ENCODE results near the gene ERI3.
A peak's percentile ranks its signal among the peaks of the same experiment; 100 is the strongest.

Gene ERI3

GRCh38 chr1:44227211-44227610 is 127.8 kb downstream of the ERI3 start:
- Histone ChIP-seq H3K27me3 (ENCODE audit: control insufficient read depth, insufficient read depth, low read length) (no peaks in the 10 kb centered on the region), H3K9ac (ENCODE audit: low read length) (no peak overlapping the region), H3K4me1 (ENCODE audit: control insufficient read depth, insufficient read depth, low read length) (no peaks in the 10 kb centered on the region), H3K36me3 (ENCODE audit: control insufficient read depth, insufficient read depth, low read length) (no peaks in the 10 kb centered on the region), H3K4me3 (ENCODE audit: low read length) (no peak overlapping the region), H3K27ac (ENCODE audit: low read depth, low read length) (no peak overlapping the region)

- Histone ChIP-seq H3K4me1 (ENCODE audit: control insufficient read depth, insufficient read depth, low read length) (no peaks in the 10 kb centered on the region), H3K27ac (ENCODE audit: low read depth, low read length) (no peak overlapping the region), H3K4me3 (ENCODE audit: low read length) (no peak overlapping the region), H3K36me3 (ENCODE audit: control insufficient read depth, insufficient read depth, low read length) (peaks cover 3% of the 10 kb centered on the region), H3K27me3 (ENCODE audit: control insufficient read depth, insufficient read depth, low read length) (no peaks in the 10 kb centered on the region), H3K9ac (ENCODE audit: low read length) (no peak overlapping the region)
Measured at GRCh38 chr1:44225761-44226160, 129.3 kb downstream of the ERI3 start.

- no peak overlapping the region for H3K4me3 ChIP-seq (ENCODE audit: low read length)
Measured at GRCh38 chr1:44223187-44223610, 131.9 kb downstream of the ERI3 start.

GRCh38 chr1:44222397-44223186 is 132.5 kb downstream of the ERI3 start:
- Histone ChIP-seq H3K4me3 (ENCODE audit: low read length) (no peak overlapping the region), H3K27ac (ENCODE audit: low read depth, low read length) (no peak overlapping the region), H3K36me3 (ENCODE audit: control insufficient read depth, insufficient read depth, low read length) (peaks cover 30% of the 10 kb centered on the region), H3K9ac (ENCODE audit: low read length) (no peak overlapping the region), H3K27me3 (ENCODE audit: control insufficient read depth, insufficient read depth, low read length) (no peaks in the 10 kb centered on the region), H3K4me1 (ENCODE audit: control insufficient read depth, insufficient read depth, low read length) (peaks cover 3% of the 10 kb centered on the region)

More at GRCh38 chr1:44223187-44223610, 131.9 kb downstream of the ERI3 start:
- H3K36me3 ChIP-seq (ENCODE audit: control insufficient read depth, insufficient read depth, low read length) = peaks cover 27% of the 10 kb centered on the region
- no peak overlapping the region for H3K27ac ChIP-seq (ENCODE audit: low read depth, low read length)
- H3K9ac ChIP-seq (ENCODE audit: low read length) = no peak overlapping the region
- H3K4me1 ChIP-seq (ENCODE audit: control insufficient read depth, insufficient read depth, low read length) = no peaks in the 10 kb centered on the region
- H3K27me3 ChIP-seq (ENCODE audit: control insufficient read depth, insufficient read depth, low read length) = no peaks in the 10 kb centered on the region

GRCh38 chr1:44221769-44222168 is 133.3 kb downstream of the ERI3 start:
- H3K4me3 ChIP-seq (ENCODE audit: low read length) = no peak overlapping the region
- peaks cover 30% of the 10 kb centered on the region for H3K36me3 ChIP-seq (ENCODE audit: control insufficient read depth, insufficient read depth, low read length)
- H3K9ac ChIP-seq (ENCODE audit: low read length) = no peak overlapping the region
- H3K27me3 ChIP-seq (ENCODE audit: control insufficient read depth, insufficient read depth, low read length) = no peaks in the 10 kb centered on the region
- peaks cover 3% of the 10 kb centered on the region for H3K4me1 ChIP-seq (ENCODE audit: control insufficient read depth, insufficient read depth, low read length)
- no peak overlapping the region for H3K27ac ChIP-seq (ENCODE audit: low read depth, low read length)

- H3K9ac ChIP-seq (ENCODE audit: low read length) = no peak overlapping the region
- H3K4me3 ChIP-seq (ENCODE audit: low read length) = no peak overlapping the region
- peaks cover 3% of the 10 kb centered on the region for H3K4me1 ChIP-seq (ENCODE audit: control insufficient read depth, insufficient read depth, low read length)
- H3K36me3 ChIP-seq (ENCODE audit: control insufficient read depth, insufficient read depth, low read length) = peaks cover 30% of the 10 kb centered on the region
- H3K27me3 ChIP-seq (ENCODE audit: control insufficient read depth, insufficient read depth, low read length) = no peaks in the 10 kb centered on the region
- no peak overlapping the region for H3K27ac ChIP-seq (ENCODE audit: low read depth, low read length)
Measured at GRCh38 chr1:44220755-44221154, 134.3 kb downstream of the ERI3 start.

GRCh38 chr1:44220001-44220751 is 134.9 kb downstream of the ERI3 start:
- no peak overlapping the region for H3K9ac ChIP-seq (ENCODE audit: low read length)
- H3K27me3 ChIP-seq (ENCODE audit: control insufficient read depth, insufficient read depth, low read length) = no peaks in the 10 kb centered on the region
- peaks cover 3% of the 10 kb centered on the region for H3K4me1 ChIP-seq (ENCODE audit: control insufficient read depth, insufficient read depth, low read length)
- H3K4me3 ChIP-seq (ENCODE audit: low read length) = no peak overlapping the region
- H3K27ac ChIP-seq (ENCODE audit: low read depth, low read length) = no peak overlapping the region
- peaks cover 30% of the 10 kb centered on the region for H3K36me3 ChIP-seq (ENCODE audit: control insufficient read depth, insufficient read depth, low read length)

GRCh38 chr1:44219301-44219626 is 135.8 kb downstream of the ERI3 start:
- Histone ChIP-seq H3K27ac (ENCODE audit: low read depth, low read length) (no peak overlapping the region), H3K4me1 (ENCODE audit: control insufficient read depth, insufficient read depth, low read length) (peaks cover 6% of the 10 kb centered on the region), H3K36me3 (ENCODE audit: control insufficient read depth, insufficient read depth, low read length) (peaks cover 34% of the 10 kb centered on the region), H3K27me3 (ENCODE audit: control insufficient read depth, insufficient read depth, low read length) (no peaks in the 10 kb centered on the region), H3K9ac (ENCODE audit: low read length) (no peak overlapping the region), H3K4me3 (ENCODE audit: low read length) (no peak overlapping the region)

GRCh38 chr1:44218503-44219300 is 136.4 kb downstream of the ERI3 start:
- Histone ChIP-seq H3K36me3 (ENCODE audit: control insufficient read depth, insufficient read depth, low read length) (peaks cover 34% of the 10 kb centered on the region), H3K27me3 (ENCODE audit: control insufficient read depth, insufficient read depth, low read length) (no peaks in the 10 kb centered on the region), H3K4me3 (ENCODE audit: low read length) (no peak overlapping the region), H3K9ac (ENCODE audit: low read length) (no peak overlapping the region), H3K4me1 (ENCODE audit: control insufficient read depth, insufficient read depth, low read length) (peaks cover 11% of the 10 kb centered on the region), H3K27ac (ENCODE audit: low read depth, low read length) (no peak overlapping the region)

- peaks cover 12% of the 10 kb centered on the region for H3K4me1 ChIP-seq (ENCODE audit: control insufficient read depth, insufficient read depth, low read length)
- no peak overlapping the region for H3K4me3 ChIP-seq (ENCODE audit: low read length)
- no peaks in the 10 kb centered on the region for H3K27me3 ChIP-seq (ENCODE audit: control insufficient read depth, insufficient read depth, low read length)
- H3K9ac ChIP-seq (ENCODE audit: low read length) = no peak overlapping the region
- no peak overlapping the region for H3K27ac ChIP-seq (ENCODE audit: low read depth, low read length)
- H3K36me3 ChIP-seq (ENCODE audit: control insufficient read depth, insufficient read depth, low read length) = peaks cover 34% of the 10 kb centered on the region
Measured at GRCh38 chr1:44217809-44218410, 137.1 kb downstream of the ERI3 start.

GRCh38 chr1:44213222-44214112 is 141.6 kb downstream of the ERI3 start, which contains the start of gene DMAP1:
Gene DMAP1 (plus strand): TSS chr1:44213471. CDS start chr1:44213754, 283 bp downstream.
- Histone ChIP-seq H3K9ac (ENCODE audit: low read length) (peak within 1 kb of the TSS; percentile 58), H3K27me3 (ENCODE audit: control insufficient read depth, insufficient read depth, low read length) (no peaks in the 10 kb centered on the region), H3K36me3 (ENCODE audit: control insufficient read depth, insufficient read depth, low read length) (peaks cover 9% of the 10 kb centered on the region), H3K27ac (ENCODE audit: low read depth, low read length) (peak within 1 kb of the TSS; percentile 74), H3K4me3 (ENCODE audit: low read length) (peak within 1 kb of the TSS; percentile 94), H3K4me1 (ENCODE audit: control insufficient read depth, insufficient read depth, low read length) (peaks cover 17% of the 10 kb centered on the region)

Measured in rectal smooth muscle tissue (tissue), 1 donor.